Prostate gland (tissue), 2 donors: Measurements from ENCODE around the gene LCE1C. TPM values are rescaled to one million over a fixed set of nuclear protein-coding genes. Genes with fewer than 3 reads are reported as not detected.

ENCODE experiments used
- DNase-seq: peaks from one replicate; pipeline ENCODE4 v3.0.0-alpha.2; 2019; ENCODE audit warnings: low spot score
- H3K27ac ChIP-seq, 2 donors: fragments of 200-600 bp; sonication (generic); 2 replicates each; pipeline ENCODE4 v1.5.1; 2017 to 2019
- H3K27me3 ChIP-seq: fragments of 200-600 bp; sonication (generic); replicated peaks from 2 replicates; pipeline ENCODE4 v1.5.1; 2019; ENCODE audit not compliant: insufficient read depth
- H3K36me3 ChIP-seq, 2 donors: fragments of 200-600 bp; sonication (generic); 1 replicate in 1 of 2; 2 replicates in 1 of 2; pipeline versions ENCODE4 v1.5.1 to v1.8.1; 2017 to 2019
- H3K4me1 ChIP-seq: fragments of 200-600 bp; sonication (generic); replicated peaks from 2 replicates; pipeline ENCODE4 v1.5.1; 2019
- H3K4me3 ChIP-seq, 2 donors: fragments of 200-600 bp; sonication (generic); 2 replicates each; pipeline ENCODE4 v1.5.1; 2017 to 2019
- H3K9me3 ChIP-seq: fragments of 200-600 bp; sonication (generic); 2 replicates; pipeline ENCODE4 v1.5.1; 2017
- CTCF ChIP-seq, 4 experiments: fragments of 200-600 bp in 2 of 4; fragments of 450-650 bp in 2 of 4; sonication (generic) in 2 of 4; IDR thresholded peaks; 1 replicate in 3 of 4; 2 replicates in 1 of 4; pipeline ENCODE4 v1.5.1; 2016 to 2019; ENCODE audit warnings: antibody characterized with exemption in 4 of 4, mild to moderate bottlenecking in 2 of 4, moderate library complexity in 2 of 4
- POLR2A ChIP-seq: fragments of 450-650 bp; IDR thresholded peaks from one replicate; pipeline ENCODE4 v1.6.1; 2016; ENCODE audit warnings: antibody characterized with exemption, mild to moderate bottlenecking
- POLR2AphosphoS5 ChIP-seq: sonication (generic); formaldehyde crosslinking; IDR thresholded peaks from one replicate; pipeline ENCODE4 v1.6.1; 2017; ENCODE audit warnings: antibody characterized with exemption
- WGBS: methylation state at CpG from one replicate; pipeline ENCODE4 v1.1.5; 2018; 5-methylcytosine and 5-hydroxymethylcytosine counted together
- intact Hi-C: fragments of 100-400 bp; cut with DNase I; formaldehyde crosslinking; loops from one replicate; pipeline ENCODE4 v1.14.2; 2022
- total RNA-seq, 2 donors: library from RNA; depleted of rRNA; stranded (reverse); fragments of >200 nt; gene quantifications; one replicate each; pipeline ENCODE4 v1.1.0, GENCODE V29; 2016

The LCE1C gene
- total RNA-seq, 2 donors from 2014 or later = 8.6 TPM; not detected in 1

GRCh38 chr1:152761609-152762213 is 44.7 kb downstream of the LCE1C start:
- WGBS = 39% methylated on average over 3 of the region's 3 CpGs
- Histone ChIP-seq H3K27ac (no peak overlapping the region), H3K27me3 (no peaks in the 10 kb centered on the region), H3K4me1 (no peaks in the 10 kb centered on the region), H3K36me3 (no peaks in the 10 kb centered on the region), H3K4me3 (no peak overlapping the region), H3K9me3 (no peaks in the 10 kb centered on the region)
- intact Hi-C loops = no loop called here
- DNase-seq = no peak
- TF ChIP-seq POLR2AphosphoS5 (no peak), CTCF (IDR thresholded peaks at IDR 0.05) (no peak), POLR2A (no peak)

- no peak for TF ChIP-seq POLR2A
- TF ChIP-seq POLR2AphosphoS5 = no peak
- TF ChIP-seq CTCF (IDR thresholded peaks at IDR 0.05) = no peak
- H3K9me3 ChIP-seq = no peaks in the 10 kb centered on the region
- no peaks in the 10 kb centered on the region for H3K4me1 ChIP-seq
- WGBS = 93% methylated on average over 31 of the region's 31 CpGs
- H3K27ac ChIP-seq = no peak overlapping the region
- H3K36me3 ChIP-seq = no peaks in the 10 kb centered on the region
- no peaks in the 10 kb centered on the region for H3K27me3 ChIP-seq
- no peak for DNase-seq
- intact Hi-C loops = no loop called here
- H3K4me3 ChIP-seq = no peak overlapping the region
Measured at GRCh38 chr1:152760551-152761190, 45.8 kb downstream of the LCE1C start.

- no peaks in the 10 kb centered on the region for H3K36me3 ChIP-seq
- no peaks in the 10 kb centered on the region for H3K27me3 ChIP-seq
- H3K9me3 ChIP-seq = no peaks in the 10 kb centered on the region
- intact Hi-C loops = no loop called here
- 71% methylated on average over 8 of the region's 8 CpGs for WGBS
- no peak for DNase-seq
- TF ChIP-seq POLR2AphosphoS5 (no peak), CTCF (IDR thresholded peaks at IDR 0.05) (no peak), POLR2A (no peak)
- no peaks in the 10 kb centered on the region for H3K4me1 ChIP-seq
- H3K4me3 ChIP-seq = no peak overlapping the region
- no peak overlapping the region for H3K27ac ChIP-seq
Measured at GRCh38 chr1:152759453-152760173, 46.8 kb downstream of the LCE1C start.

- intact Hi-C loops = no loop called here
- 85% methylated on average over 4 of the region's 4 CpGs for WGBS
- Histone ChIP-seq H3K36me3 (no peaks in the 10 kb centered on the region), H3K4me3 (no peak overlapping the region), H3K27ac (no peak overlapping the region), H3K9me3 (no peaks in the 10 kb centered on the region), H3K27me3 (no peaks in the 10 kb centered on the region), H3K4me1 (no peaks in the 10 kb centered on the region)
- no peak for DNase-seq
- TF ChIP-seq CTCF (IDR thresholded peaks at IDR 0.05) (no peak), POLR2AphosphoS5 (no peak), POLR2A (no peak)
Measured at GRCh38 chr1:152758636-152759035, 47.8 kb downstream of the LCE1C start.
